ENCODE results near the gene TUBB2A.
"Not testable (repeated sequence)": the region's sequence is repeated elsewhere in the genome, so short reads cannot be mapped to it uniquely, and the experiment has no call there.

Gene TUBB2A

GRCh38 chr6:3178666-3179065 is 21.3 kb upstream of the TUBB2A start:
- not testable (repeated sequence) for FAIRE-seq

- no peak for FAIRE-seq
Measured at GRCh38 chr6:3176562-3177355, 19.4 kb upstream of the TUBB2A start.

DNA sequence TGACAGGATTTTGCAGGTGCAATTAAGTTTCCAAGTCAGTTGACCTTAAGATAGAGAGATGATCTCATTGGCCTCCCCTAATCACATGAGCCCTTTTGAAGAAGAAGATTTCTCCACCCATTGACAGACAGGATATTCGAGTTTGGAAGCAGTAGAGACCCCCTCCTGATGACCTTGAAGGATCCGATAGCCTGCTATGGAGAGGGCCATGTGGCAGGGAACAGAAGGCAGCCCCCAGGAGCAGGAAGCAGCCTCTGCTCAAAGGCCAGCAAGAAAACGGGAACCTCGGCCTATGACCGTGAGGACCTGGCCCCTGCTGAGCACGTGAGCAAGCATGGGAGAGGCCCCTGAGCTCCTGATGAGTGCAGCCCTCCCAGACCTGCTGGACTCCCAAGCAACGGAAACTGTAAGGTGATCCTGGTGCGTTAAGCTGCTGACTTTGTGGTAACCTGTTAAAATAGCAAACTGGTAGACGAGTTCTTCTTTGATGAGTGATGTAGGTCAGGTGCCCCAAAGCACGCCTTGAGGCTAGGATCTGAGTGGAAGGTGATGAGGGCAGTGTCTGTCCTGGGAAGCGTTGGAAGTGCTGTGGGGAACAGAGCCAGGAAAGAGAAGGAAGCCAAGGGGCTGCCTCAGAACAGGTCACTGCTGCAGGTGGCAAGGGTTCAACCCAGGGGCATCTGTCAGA is 18.5 kb upstream of the TUBB2A start:
- no peak for FAIRE-seq

DNA sequence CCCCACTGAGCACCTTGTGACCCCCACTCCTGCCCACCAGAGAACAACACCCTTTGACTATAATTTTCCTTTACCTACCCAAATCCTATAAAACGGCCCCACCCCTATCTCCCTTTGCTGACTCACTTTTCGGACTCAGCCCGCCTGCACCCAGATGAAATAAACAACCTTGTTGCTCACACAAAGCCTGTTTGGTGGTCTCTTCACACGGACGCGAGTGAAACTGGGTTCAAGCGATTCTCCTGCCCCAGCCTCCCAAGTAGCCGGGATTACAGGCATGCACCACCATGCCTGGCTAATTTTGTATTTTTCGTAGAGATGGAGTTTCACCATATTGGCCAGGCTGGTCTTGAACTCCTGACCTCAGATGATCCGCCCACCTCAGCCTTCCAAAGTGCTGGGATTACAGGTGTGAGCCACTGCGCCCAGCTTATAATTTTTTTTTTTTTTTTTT is 16.3 kb upstream of the TUBB2A start:
- not testable (repeated sequence) for FAIRE-seq

GRCh38 chr6:3172789-3173188 is 15.4 kb upstream of the TUBB2A start:
- not testable (repeated sequence) for FAIRE-seq

DNA sequence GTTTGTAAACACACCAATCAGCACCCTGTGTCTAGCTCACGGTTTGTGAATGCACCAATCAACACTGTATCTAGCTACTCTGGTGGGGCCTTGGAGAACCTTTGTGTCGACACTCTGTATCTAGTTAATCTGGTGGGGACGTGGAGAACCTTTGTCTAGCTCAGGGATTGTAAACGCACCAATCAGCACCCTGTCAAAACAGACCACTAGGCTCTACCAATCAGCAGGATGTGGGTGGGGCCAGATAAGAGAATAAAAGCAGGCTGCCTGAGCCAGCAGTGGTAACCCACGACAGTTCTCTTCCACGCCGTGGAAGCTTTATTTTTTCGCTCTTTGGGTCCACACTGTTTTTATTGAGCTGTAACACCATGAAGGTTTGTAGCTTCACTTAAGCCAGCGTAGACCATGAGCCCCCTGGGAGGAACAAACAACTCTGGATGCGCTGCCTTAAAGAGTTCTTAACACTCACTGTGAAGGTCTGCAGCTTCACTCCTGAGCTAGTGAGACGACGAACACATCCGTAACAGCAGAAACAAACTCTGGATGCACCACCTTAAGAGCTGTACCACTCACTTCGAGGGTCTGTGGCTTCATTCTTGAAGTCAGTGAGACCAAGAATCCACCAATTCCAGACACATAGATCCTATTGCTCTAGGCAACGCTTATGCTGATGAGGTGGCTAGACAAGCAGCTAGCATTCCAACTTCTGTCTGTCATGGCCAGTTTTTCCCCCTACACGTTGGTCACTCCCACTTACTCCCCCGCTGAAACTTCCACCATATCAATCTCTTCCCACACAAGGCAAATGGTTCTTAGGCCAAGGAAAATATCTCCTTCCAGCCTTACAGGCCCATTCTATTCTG is 14.2 kb upstream of the TUBB2A start:
- not testable (repeated sequence) for FAIRE-seq

DNA sequence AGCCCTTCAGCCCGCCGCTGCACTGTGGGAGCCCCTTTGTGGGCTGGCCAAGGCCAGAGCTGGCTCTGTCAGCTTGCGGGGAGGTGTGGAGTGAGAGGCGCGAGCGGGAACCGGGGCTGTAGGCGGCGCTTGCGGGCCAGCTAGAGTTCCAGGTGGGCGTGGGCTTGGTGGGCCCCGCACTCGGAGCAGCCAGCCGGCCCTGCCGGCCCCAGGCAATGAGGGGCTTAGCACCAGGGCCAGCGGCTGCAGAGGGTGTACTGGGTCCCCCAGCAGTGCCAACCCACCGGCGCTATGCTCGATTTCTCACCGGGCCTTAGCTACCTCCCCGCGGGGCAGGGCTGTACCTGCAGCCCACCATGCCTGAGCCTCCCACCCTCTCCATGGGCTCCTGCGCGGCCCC is 13.3 kb upstream of the TUBB2A start:
- FAIRE-seq: not testable (repeated sequence)

GRCh38 chr6:3168046-3168445 is 10.7 kb upstream of the TUBB2A start:
- not testable (repeated sequence) for FAIRE-seq

DNA sequence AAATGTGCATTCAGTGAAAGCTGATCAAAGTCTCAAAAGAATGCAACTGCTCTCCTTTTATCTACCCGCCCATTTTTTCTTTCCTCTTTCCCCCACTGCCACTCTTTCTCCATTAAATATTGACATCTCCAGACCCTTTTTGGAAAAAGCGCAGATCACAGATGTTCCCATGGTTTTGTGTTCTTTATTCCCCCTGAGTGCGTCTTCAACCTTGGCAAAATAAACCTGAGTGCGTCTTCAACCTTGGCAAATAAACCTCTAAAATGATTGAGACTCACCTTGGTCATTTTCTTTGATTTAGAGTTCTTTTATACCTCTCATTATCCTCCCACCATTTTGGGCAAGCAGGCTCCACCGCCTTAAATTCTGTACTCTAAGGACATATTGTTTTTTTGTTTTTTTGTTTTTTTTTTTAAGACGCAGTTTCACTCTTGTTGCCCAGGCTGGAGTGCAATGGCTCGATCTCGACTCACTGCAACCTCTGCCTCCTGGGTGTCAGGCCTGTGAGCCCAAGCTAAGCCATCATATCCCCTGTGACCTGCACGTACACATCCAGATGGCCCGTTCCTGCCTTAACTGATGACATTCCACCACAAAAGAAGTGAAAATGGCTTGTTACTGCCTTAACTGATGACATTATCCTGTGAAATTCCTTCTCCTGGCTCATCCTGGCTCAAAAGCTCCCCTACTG is 9.3 kb upstream of the TUBB2A start:
- FAIRE-seq: not testable (repeated sequence)

GRCh38 chr6:3165631-3166534 is 8.5 kb upstream of the TUBB2A start:
- FAIRE-seq: no peak

DNA sequence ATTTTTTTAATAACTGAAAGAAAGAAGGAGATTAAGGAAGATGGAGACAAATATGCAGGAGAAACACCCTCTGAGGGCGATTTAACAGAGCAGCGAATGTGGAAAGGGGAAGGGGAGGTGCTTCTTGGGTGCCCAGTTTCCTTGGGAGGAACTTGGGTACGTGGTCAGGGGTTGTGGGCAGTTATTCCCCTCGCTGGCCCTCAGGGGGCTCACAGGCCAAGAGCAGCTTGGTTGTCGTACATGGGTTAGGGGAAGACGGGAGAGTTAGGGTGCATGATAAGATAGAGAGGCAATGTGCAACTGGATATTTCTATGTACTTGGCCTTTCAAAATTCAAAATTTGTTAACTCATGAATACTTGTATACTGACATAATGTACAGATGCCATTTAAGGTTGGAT is 7.0 kb upstream of the TUBB2A start:
- no peak for FAIRE-seq

DNA sequence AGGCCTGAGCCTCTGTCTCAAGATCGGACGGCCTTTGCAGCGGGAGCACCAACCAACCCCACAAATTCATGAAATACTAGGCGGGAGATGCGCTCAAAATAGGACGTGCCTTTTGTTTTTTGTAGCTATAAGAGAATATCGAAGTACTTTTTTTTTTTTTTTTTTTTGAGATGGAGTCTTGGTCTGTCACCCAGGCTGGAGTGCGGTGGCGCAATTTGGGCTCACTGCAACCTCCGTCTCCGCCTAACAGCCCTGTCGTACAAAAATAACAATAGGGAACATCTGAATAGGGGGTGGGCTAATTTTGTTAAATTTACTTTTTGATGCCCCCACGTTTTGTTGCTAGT is 5.9 kb upstream of the TUBB2A start:
- no peak for FAIRE-seq

GRCh38 chr6:3162565-3163247 is 5.4 kb upstream of the TUBB2A start:
- no peak for FAIRE-seq

DNA sequence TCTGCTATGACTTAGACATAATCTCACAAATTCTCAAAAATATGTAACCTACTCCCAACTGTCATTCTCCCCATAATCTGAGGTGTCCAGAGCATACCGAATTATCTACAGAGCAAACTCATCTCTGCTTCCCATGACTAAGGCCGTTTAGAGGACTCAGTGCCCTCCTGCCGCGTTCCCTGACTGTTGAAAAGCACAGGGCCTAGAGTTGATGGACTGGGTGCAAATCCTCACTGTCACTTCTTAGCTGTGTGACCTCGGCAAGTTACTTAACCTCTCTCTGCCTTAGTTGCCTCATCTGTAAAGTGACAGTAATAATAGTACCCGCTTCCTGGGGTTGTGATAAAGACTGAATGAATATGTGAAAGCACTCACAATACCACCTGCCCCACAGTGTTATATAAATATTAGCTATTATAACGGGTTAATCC is 4.7 kb upstream of the TUBB2A start:
- no peak for FAIRE-seq

DNA sequence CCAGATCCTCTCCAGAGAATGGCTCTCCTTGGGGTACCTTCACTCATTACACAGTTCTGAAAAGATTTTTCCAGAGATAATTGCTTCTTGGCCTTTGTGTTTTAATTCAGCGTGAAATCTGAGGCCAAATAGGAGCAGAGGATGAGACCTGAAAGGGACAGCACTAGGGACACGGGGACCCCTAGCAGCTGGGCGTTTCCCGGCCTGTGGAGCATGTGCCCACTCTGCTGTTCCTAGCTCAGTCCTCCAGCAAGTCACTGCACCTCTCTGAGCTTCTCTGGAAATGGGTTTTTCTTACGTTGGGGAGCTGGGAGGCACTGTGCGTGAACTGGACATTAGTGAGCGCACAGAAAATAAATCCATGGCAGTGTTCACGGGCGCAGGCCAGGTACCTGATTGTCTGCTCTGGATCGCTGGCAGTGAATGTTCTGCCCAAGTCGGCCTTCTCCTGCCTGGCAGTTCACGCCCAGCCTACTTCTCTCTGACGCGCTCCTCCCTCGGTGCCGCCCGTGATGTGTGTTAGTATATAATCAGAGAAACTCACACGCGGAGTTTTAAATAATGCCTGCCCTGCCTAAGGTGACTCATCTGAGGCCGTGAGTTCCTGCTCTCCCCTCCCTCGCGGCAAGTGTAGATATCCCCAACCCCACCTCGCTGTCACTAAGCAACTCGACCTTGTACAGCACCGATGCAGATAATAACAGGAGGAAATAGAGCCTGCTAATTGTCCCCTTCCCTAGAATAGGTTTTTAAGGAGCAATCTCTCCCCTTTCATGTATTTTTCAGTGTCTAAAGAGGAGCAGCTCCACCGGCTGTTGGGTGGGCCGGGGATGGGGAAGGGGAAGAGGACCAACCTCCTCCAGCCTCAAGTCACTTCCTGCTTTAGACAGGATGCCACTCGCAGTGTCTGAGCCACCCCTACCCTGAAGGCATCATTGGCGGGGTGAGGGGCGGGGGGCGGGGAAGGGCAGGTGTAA is 2.7 kb upstream of the TUBB2A start:
- FAIRE-seq: no peak

DNA sequence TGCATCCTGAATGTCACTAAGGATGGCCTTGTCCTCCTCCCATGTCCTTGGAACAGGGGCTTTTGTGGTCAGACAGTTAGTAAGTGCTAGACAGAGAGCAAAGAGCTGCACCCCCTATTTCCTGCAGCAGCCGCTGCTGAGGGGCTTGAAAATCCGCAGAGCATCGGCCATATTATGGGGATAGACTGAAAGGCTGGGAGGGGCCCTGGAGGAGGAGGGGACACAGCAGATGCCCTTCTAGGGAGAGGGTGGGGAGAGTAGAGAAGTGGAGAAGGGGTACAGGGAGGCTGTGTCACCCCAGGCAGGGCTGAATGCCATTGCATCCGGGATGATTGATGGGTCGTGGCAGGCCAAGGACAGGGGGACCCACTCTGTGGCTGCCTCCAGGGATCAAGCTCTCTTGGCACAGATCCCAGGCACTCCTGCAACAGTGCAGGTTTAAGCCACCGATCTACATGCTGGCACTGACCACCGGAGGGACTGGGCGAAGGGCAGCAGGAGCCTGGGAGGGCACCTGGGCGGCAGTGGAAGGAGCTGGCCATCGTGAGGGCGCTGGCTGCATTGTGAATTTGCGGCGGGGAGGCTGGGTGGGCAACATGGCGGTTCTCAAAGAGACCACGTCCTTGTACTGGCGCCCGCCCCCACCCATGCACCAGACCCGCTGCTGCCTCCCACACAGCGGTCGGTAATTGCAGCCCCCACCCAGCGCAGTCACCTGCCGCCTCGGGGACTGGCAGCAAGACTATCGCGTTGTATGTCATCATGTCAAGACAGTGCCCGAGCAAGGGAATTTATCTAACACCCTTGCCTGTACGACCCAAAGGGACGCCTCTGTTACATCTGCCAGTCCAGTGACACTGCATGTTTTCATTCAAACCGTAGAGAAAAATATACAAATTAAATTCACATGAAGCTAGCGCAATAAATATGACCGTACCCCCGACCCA is 887 bp downstream of the TUBB2A start:
- not testable (repeated sequence) for FAIRE-seq

GRCh38 chr6:3155416-3155815 is 1.9 kb downstream of the TUBB2A start:
- FAIRE-seq: not testable (repeated sequence)

GRCh38 chr6:3152689-3153088 is 4.7 kb downstream of the TUBB2A start:
- no peak for FAIRE-seq

GRCh38 chr6:3151691-3152090 is 5.7 kb downstream of the TUBB2A start:
- no peak for FAIRE-seq
